ENCODE measurements around the gene CCDC188.

GRCh38 chr22:20111689-20112622, 38.9 kb downstream of the CCDC188 start:
- TF ChIP-seq, protein P1, sequence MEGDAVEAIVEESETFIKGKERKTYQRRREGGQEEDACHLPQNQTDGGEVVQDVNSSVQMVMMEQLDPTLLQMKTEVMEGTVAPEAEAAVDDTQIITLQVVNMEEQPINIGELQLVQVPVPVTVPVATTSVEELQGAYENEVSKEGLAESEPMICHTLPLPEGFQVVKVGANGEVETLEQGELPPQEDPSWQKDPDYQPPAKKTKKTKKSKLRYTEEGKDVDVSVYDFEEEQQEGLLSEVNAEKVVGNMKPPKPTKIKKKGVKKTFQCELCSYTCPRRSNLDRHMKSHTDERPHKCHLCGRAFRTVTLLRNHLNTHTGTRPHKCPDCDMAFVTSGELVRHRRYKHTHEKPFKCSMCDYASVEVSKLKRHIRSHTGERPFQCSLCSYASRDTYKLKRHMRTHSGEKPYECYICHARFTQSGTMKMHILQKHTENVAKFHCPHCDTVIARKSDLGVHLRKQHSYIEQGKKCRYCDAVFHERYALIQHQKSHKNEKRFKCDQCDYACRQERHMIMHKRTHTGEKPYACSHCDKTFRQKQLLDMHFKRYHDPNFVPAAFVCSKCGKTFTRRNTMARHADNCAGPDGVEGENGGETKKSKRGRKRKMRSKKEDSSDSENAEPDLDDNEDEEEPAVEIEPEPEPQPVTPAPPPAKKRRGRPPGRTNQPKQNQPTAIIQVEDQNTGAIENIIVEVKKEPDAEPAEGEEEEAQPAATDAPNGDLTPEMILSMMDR (conservative IDR thresholded peaks at IDR 0.05 in 1 of 2, IDR thresholded peaks at IDR 0.05 in 1 of 2; ENCODE audit: extremely low read depth in 1 of 2, insufficient read depth in 1 of 2, low read depth in 1 of 2, low read length in 2 of 2), result no peak
- TF ChIP-seq EZH2 (IDR thresholded peaks at IDR 0.05; ENCODE audit: borderline replicate concordance, low read length), result no peak

All from mammary epithelial cell (primary cell).